Measurements from ENCODE around the gene ERC1.

Gene ERC1

DNA sequence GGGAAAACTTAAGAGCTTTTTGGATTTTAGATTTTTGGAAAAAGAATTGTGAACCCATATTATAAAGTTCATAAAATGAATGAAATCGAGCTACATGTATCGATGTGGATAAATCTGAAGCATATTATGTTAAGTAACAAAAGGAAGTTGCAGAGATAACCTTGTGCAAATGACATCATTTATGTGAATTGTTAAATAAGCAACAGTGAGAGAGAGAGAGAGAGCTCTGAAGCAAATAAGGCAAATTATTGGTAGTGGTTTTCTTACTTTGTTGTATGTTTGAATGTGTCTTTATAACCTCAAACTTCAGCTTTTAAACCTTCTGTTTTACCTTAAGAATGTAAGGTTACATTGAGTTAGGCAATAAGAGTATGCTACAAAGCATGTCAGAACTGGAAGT is 78.8 kb downstream of the ERC1 start (continued):
- TF ChIP-seq RBAK (tag by site-specific recombination; IDR thresholded peaks at IDR 0.05) (no peak), ZNF664 (tag by site-specific recombination; IDR thresholded peaks at IDR 0.05) (peak; percentile 95), ZNF544 (tag by site-specific recombination; IDR thresholded peaks at IDR 0.05) (no peak), SP7 (tag by site-specific recombination; IDR thresholded peaks at IDR 0.05) (no peak), ZFP69B (tag by site-specific recombination; IDR thresholded peaks at IDR 0.05) (peak; percentile 44; the same call in 1 of the 2 replicates), ZNF248 (tag by site-specific recombination; IDR thresholded peaks at IDR 0.05) (no peak), HOXC10 (CRISPR knock-in tag; IDR thresholded peaks at IDR 0.05) (no peak), GLIS2 (tag by site-specific recombination; IDR thresholded peaks at IDR 0.05) (no peak), ZEB2 (tag by site-specific recombination; IDR thresholded peaks at IDR 0.05) (0 out of 2 replicates have a peak, but pooled peaks have one; percentile 29), ZNF335 (tag by site-specific recombination; conservative IDR thresholded peaks at IDR 0.05) (no peak), KLF7 (tag by site-specific recombination; IDR thresholded peaks at IDR 0.05; ENCODE audit: borderline replicate concordance) (no peak), ZIC2 (tag by site-specific recombination; IDR thresholded peaks at IDR 0.05) (no peak), BCL11A (tag by site-specific recombination; IDR thresholded peaks at IDR 0.05; ENCODE audit: low read depth) (no peak), ZNF473 (tag by site-specific recombination; IDR thresholded peaks at IDR 0.05) (no peak), ZNF266 (tag by site-specific recombination; IDR thresholded peaks at IDR 0.05; ENCODE audit: low read depth) (no peak), ZNF624 (tag by site-specific recombination; IDR thresholded peaks at IDR 0.05) (no peak), FEZF1 (tag by site-specific recombination; IDR thresholded peaks at IDR 0.05) (no peak), ZNF626 (tag by site-specific recombination; IDR thresholded peaks at IDR 0.05) (no peak), WT1 (tag by site-specific recombination; IDR thresholded peaks at IDR 0.05) (no peak), ZNF629 (tag by site-specific recombination; IDR thresholded peaks at IDR 0.05) (peak; percentile 83), GLIS1 (tag by site-specific recombination; IDR thresholded peaks at IDR 0.05) (no peak), ZNF214 (tag by site-specific recombination; IDR thresholded peaks at IDR 0.05; ENCODE audit: borderline replicate concordance) (no peak), ZNF19 (tag by site-specific recombination; IDR thresholded peaks at IDR 0.05; ENCODE audit: low read depth) (no peak), ZNF558 (tag by site-specific recombination; IDR thresholded peaks at IDR 0.05) (no peak), ZNF133 (tag by site-specific recombination; IDR thresholded peaks at IDR 0.05) (no peak), KLF16 (tag by site-specific recombination; IDR thresholded peaks at IDR 0.05) (no peak), ZNF366 (tag by site-specific recombination; conservative IDR thresholded peaks at IDR 0.05) (0 out of 2 replicates have a peak, but pooled peaks have one; percentile 10), ZNF354C (tag by site-specific recombination; IDR thresholded peaks at IDR 0.05; ENCODE audit: borderline replicate concordance, low read depth) (no peak)
- TF ChIP-seq, protein P1, sequence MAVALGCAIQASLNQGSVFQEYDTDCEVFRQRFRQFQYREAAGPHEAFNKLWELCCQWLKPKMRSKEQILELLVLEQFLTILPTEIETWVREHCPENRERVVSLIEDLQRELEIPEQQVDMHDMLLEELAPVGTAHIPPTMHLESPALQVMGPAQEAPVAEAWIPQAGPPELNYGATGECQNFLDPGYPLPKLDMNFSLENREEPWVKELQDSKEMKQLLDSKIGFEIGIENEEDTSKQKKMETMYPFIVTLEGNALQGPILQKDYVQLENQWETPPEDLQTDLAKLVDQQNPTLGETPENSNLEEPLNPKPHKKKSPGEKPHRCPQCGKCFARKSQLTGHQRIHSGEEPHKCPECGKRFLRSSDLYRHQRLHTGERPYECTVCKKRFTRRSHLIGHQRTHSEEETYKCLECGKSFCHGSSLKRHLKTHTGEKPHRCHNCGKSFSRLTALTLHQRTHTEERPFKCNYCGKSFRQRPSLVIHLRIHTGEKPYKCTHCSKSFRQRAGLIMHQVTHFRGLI (tag by site-specific recombination; IDR thresholded peaks at IDR 0.05): no peak
- TF ChIP-seq, protein P2, sequence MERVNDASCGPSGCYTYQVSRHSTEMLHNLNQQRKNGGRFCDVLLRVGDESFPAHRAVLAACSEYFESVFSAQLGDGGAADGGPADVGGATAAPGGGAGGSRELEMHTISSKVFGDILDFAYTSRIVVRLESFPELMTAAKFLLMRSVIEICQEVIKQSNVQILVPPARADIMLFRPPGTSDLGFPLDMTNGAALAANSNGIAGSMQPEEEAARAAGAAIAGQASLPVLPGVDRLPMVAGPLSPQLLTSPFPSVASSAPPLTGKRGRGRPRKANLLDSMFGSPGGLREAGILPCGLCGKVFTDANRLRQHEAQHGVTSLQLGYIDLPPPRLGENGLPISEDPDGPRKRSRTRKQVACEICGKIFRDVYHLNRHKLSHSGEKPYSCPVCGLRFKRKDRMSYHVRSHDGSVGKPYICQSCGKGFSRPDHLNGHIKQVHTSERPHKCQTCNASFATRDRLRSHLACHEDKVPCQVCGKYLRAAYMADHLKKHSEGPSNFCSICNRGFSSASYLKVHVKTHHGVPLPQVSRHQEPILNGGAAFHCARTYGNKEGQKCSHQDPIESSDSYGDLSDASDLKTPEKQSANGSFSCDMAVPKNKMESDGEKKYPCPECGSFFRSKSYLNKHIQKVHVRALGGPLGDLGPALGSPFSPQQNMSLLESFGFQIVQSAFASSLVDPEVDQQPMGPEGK (tag by site-specific recombination; IDR thresholded peaks at IDR 0.05): no peak
- TF ChIP-seq, protein P3, sequence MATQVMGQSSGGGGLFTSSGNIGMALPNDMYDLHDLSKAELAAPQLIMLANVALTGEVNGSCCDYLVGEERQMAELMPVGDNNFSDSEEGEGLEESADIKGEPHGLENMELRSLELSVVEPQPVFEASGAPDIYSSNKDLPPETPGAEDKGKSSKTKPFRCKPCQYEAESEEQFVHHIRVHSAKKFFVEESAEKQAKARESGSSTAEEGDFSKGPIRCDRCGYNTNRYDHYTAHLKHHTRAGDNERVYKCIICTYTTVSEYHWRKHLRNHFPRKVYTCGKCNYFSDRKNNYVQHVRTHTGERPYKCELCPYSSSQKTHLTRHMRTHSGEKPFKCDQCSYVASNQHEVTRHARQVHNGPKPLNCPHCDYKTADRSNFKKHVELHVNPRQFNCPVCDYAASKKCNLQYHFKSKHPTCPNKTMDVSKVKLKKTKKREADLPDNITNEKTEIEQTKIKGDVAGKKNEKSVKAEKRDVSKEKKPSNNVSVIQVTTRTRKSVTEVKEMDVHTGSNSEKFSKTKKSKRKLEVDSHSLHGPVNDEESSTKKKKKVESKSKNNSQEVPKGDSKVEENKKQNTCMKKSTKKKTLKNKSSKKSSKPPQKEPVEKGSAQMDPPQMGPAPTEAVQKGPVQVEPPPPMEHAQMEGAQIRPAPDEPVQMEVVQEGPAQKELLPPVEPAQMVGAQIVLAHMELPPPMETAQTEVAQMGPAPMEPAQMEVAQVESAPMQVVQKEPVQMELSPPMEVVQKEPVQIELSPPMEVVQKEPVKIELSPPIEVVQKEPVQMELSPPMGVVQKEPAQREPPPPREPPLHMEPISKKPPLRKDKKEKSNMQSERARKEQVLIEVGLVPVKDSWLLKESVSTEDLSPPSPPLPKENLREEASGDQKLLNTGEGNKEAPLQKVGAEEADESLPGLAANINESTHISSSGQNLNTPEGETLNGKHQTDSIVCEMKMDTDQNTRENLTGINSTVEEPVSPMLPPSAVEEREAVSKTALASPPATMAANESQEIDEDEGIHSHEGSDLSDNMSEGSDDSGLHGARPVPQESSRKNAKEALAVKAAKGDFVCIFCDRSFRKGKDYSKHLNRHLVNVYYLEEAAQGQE (tag by site-specific recombination; IDR thresholded peaks at IDR 0.05): no peak
- TF ChIP-seq, protein P4, sequence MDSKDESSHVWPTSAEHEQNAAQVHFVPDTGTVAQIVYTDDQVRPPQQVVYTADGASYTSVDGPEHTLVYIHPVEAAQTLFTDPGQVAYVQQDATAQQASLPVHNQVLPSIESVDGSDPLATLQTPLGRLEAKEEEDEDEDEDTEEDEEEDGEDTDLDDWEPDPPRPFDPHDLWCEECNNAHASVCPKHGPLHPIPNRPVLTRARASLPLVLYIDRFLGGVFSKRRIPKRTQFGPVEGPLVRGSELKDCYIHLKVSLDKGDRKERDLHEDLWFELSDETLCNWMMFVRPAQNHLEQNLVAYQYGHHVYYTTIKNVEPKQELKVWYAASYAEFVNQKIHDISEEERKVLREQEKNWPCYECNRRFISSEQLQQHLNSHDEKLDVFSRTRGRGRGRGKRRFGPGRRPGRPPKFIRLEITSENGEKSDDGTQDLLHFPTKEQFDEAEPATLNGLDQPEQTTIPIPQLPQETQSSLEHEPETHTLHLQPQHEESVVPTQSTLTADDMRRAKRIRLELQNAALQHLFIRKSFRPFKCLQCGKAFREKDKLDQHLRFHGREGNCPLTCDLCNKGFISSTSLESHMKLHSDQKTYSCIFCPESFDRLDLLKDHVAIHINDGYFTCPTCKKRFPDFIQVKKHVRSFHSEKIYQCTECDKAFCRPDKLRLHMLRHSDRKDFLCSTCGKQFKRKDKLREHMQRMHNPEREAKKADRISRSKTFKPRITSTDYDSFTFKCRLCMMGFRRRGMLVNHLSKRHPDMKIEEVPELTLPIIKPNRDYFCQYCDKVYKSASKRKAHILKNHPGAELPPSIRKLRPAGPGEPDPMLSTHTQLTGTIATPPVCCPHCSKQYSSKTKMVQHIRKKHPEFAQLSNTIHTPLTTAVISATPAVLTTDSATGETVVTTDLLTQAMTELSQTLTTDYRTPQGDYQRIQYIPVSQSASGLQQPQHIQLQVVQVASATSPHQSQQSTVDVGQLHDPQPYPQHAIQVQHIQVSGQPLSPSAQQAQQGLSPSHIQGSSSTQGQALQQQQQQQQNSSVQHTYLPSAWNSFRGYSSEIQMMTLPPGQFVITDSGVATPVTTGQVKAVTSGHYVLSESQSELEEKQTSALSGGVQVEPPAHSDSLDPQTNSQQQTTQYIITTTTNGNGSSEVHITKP (tag by site-specific recombination; IDR thresholded peaks at IDR 0.05): no peak
